H1 (cell line): ENCODE results near the gene PAIP2.

Source experiments
- CBX8 ChIP-seq: fragments of 300-800, 300-1000 bp; sonication (generic); IDR thresholded peaks from 2 replicates; pipeline ENCODE4 v1.7.1; 2016; ENCODE audit warnings: low read depth, low read length, borderline replicate concordance
- CEBPB ChIP-seq: IDR thresholded peaks from 2 replicates; pipeline ENCODE4 v1.6.1; 2012; ENCODE audit warnings: low read depth, low read length
- JUN ChIP-seq: IDR thresholded peaks from 2 replicates; pipeline ENCODE4 v1.6.1; 2011; ENCODE audit warnings: low read depth, mild to moderate bottlenecking, improper control_type of control experiment, low read length
- JUND ChIP-seq: IDR thresholded peaks from 2 replicates; pipeline ENCODE4 v1.6.1; 2011; ENCODE audit warnings: mild to moderate bottlenecking, improper control_type of control experiment, low read length
- POLR2A ChIP-seq, 2 experiments: IDR thresholded peaks; 1 replicate in 1 of 2; 2 replicates in 1 of 2; pipeline ENCODE4 v1.6.1; 2011; ENCODE audit warnings: low read depth in 2 of 2, low read length in 2 of 2, mild to moderate bottlenecking in 2 of 2; ENCODE audit errors: control extremely low read depth in 1 of 2
- POLR2AphosphoS5 ChIP-seq: IDR thresholded peaks from 2 replicates; pipeline ENCODE4 v1.6.1; 2011; ENCODE audit warnings: low read depth, low read length
- TF ChIP-seq, protein P1 (sequence below), 3 experiments: IDR thresholded peaks; 1 replicate in 2 of 3; 2 replicates in 1 of 3; pipeline versions ENCODE4 v1.5.1 to v1.6.1; 2011; ENCODE audit warnings: low read length in 3 of 3, mild to moderate bottlenecking in 3 of 3, inconsistent platforms in 2 of 3, low read depth in 1 of 3, moderate library complexity in 1 of 3; ENCODE audit not compliant: insufficient read depth in 1 of 3; ENCODE audit errors: control extremely low read depth in 1 of 3
- TF ChIP-seq, protein P2 (sequence below): IDR thresholded peaks from 2 replicates; pipeline ENCODE4 v1.6.1; 2011; ENCODE audit warnings: low read depth, mild to moderate bottlenecking, low read length; ENCODE audit not compliant: insufficient read depth

DNA sequence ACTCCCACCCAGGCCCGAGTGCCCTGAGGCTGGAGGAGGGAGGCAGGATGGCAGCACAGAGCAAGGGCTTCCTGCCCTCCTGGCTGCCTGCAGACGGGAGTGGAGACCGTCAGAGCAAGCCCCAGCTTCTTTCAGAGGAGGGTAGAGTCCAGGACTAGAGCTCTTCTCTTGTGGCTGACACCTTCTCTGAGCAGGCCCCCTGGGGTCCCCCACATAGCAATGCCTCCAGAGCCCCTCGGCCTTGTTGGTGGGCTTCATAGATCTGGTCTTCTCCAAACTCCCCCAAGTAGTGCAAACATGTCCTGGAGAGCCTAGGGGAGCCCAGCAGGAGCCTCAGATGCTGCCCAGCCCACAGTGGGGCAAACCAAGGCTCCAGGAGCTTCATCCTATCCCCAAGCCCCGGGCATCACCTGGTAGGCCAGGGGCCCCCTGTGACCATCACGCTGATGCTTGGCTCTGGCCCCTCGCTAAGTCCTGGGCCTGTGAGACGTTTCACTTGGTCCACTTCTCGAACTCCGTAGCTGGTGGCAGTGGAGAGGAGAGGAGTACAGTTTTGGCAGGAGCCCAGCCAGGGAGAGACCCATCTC is 46.0 kb downstream of the PAIP2 start:
- TF ChIP-seq JUN (no peak), CEBPB (no peak), POLR2AphosphoS5 (no peak), JUND (no peak), POLR2A (IDR thresholded peaks at IDR 0.05; ENCODE audit: control extremely low read depth in 1 of 2, low read depth in 2 of 2, low read length in 2 of 2) (no peak), CBX8 (no peak)
- TF ChIP-seq, protein P1, sequence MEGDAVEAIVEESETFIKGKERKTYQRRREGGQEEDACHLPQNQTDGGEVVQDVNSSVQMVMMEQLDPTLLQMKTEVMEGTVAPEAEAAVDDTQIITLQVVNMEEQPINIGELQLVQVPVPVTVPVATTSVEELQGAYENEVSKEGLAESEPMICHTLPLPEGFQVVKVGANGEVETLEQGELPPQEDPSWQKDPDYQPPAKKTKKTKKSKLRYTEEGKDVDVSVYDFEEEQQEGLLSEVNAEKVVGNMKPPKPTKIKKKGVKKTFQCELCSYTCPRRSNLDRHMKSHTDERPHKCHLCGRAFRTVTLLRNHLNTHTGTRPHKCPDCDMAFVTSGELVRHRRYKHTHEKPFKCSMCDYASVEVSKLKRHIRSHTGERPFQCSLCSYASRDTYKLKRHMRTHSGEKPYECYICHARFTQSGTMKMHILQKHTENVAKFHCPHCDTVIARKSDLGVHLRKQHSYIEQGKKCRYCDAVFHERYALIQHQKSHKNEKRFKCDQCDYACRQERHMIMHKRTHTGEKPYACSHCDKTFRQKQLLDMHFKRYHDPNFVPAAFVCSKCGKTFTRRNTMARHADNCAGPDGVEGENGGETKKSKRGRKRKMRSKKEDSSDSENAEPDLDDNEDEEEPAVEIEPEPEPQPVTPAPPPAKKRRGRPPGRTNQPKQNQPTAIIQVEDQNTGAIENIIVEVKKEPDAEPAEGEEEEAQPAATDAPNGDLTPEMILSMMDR (IDR thresholded peaks at IDR 0.05; ENCODE audit: control extremely low read depth in 1 of 3, insufficient read depth in 1 of 3, low read depth in 1 of 3, low read length in 3 of 3): no peak
- TF ChIP-seq, protein P2, sequence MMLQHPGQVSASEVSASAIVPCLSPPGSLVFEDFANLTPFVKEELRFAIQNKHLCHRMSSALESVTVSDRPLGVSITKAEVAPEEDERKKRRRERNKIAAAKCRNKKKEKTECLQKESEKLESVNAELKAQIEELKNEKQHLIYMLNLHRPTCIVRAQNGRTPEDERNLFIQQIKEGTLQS: no peak
